ENCODE data around the gene SCN7A. TPM values are rescaled to one million over a fixed set of nuclear protein-coding genes. Genes with fewer than 3 reads are reported as not detected.
"Not testable (repeated sequence)": the region's sequence is repeated elsewhere in the genome, so short reads cannot be mapped to it uniquely, and the experiment has no call there.

The SCN7A gene
- total RNA-seq, 1 donor from 2014 or later = 0.21 TPM

DNA sequence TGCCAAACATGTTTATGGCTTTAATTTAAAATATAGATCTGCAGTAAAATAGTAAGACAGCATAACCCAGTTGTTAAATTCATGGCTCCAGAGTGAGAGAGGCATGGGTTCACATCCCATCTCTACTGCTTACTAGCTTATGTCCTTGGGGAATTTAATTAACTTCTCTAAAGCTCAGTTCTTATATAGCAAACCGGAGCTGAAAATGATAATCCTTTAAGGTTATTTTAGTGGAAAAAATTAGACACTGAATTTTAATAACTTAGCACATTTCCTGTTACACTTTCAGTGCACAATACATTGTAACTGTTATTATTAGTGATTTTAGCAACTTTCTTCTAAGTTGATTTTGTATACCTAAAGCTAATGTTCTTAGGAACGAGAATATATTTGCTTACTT, 133.1 kb downstream of the SCN7A start:
- DNase-seq (ENCODE audit: low read depth) = no peak

- DNase-seq (ENCODE audit: low read depth) = no peak
Measured at GRCh38 chr2:166360426-166360825, 133.6 kb downstream of the SCN7A start.

DNA sequence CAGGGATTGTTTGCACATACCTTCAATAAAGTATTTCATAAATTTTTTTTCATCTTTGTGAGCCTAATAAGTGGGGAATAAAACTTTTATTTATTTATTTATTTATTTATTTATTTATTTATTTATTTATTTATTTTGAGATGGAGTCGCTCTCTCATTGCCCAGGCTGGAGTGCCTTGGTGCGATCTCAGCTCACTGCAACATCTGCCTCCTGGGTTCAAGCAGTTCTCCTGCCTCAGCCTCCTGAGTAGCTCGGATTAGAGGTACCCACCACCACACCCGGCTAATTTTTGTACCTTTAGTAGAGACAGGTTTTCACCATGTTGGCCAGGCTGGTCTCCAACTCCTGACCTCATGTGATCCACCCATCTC, 136.1 kb downstream of the SCN7A start:
- not testable (repeated sequence) for DNase-seq (ENCODE audit: low read depth)

GRCh38 chr2:166357068-166357949, 136.7 kb downstream of the SCN7A start:
- no peak for DNase-seq (ENCODE audit: low read depth)

Other genes with a start within 250 kb of the SCN7A start
- 2.8 and 2.9 TPM in 2 replicates for gene SCN9A, start 118.3 kb downstream of the SCN7A start, total RNA-seq

All from myocyte (in vitro differentiated cells).